A549 (cell line): ENCODE measurements around the gene MATK.

Experiments
- CHD4 ChIP-seq: fragments of 200-600 bp; sonication (generic); IDR thresholded peaks from 2 replicates; pipeline ENCODE4 v1.6.1; 2016; ENCODE audit warnings: antibody characterized with exemption, mild to moderate bottlenecking, borderline replicate concordance
- CTCF ChIP-seq: fragments of >200 bp; sonication (Bioruptor Twin); formaldehyde crosslinking; IDR thresholded peaks from 3 replicates; pipeline ENCODE4 v1.5.1; 2016
- POLR2A ChIP-seq: IDR thresholded peaks from 2 replicates; pipeline ENCODE4 v1.6.1; 2012; ENCODE audit warnings: mild to moderate bottlenecking, low read length
- USF2 ChIP-seq: fragments of 450-650 bp; IDR thresholded peaks from 2 replicates; pipeline ENCODE4 v1.6.1; 2014; ENCODE audit warnings: antibody characterized with exemption

GRCh38 chr19:3830621-3831589 is 44.7 kb upstream of the MATK start:
- TF ChIP-seq USF2 (no peak), POLR2A (no peak), CTCF (no peak), CHD4 (no peak)
